Urinary bladder (tissue), 2 donors: ENCODE data around the gene ETFRF1. TPM values are rescaled to one million over a fixed set of nuclear protein-coding genes. Genes with fewer than 3 reads are reported as not detected.

Source experiments
- polyA plus RNA-seq: library from polyadenylated mRNA; stranded (reverse); fragments of 200-250 nt; gene quantifications from one replicate; pipeline ENCODE4 v1.2.3, GENCODE V29; 2013
- total RNA-seq: library from RNA; depleted of rRNA; stranded (reverse); fragments of >200 nt; gene quantifications from one replicate; pipeline ENCODE4 v1.2.3, GENCODE V29; 2014
- donor health status: healthy.

The ETFRF1 gene
- total and polyA plus RNA-seq, 2 donors = 26.4 to 45.9 TPM

Other genes with a start within 250 kb of the ETFRF1 start
- 87.3 TPM for gene BCAT1, start 246.1 kb upstream of the ETFRF1 start, total RNA-seq
- gene BCAT1, start 246.1 kb upstream of the ETFRF1 start, polyA plus RNA-seq = 9.4 TPM
- gene DNAI7, start 77 bp upstream of the ETFRF1 start, total RNA-seq = 1.9 TPM
- gene DNAI7, start 77 bp upstream of the ETFRF1 start, polyA plus RNA-seq = 0.79 TPM
- gene KRAS, start 55.7 kb downstream of the ETFRF1 start, total RNA-seq = 30.9 TPM
- 13.9 TPM for gene KRAS, start 55.7 kb downstream of the ETFRF1 start, polyA plus RNA-seq